ENCODE data around the gene MAGEB5. TPM values are rescaled to one million over a fixed set of nuclear protein-coding genes. Genes with fewer than 3 reads are reported as not detected.
"Not testable (repeated sequence)": the region's sequence is repeated elsewhere in the genome, so short reads cannot be mapped to it uniquely, and the experiment has no call there.

MAGEB5 gene, protein sequence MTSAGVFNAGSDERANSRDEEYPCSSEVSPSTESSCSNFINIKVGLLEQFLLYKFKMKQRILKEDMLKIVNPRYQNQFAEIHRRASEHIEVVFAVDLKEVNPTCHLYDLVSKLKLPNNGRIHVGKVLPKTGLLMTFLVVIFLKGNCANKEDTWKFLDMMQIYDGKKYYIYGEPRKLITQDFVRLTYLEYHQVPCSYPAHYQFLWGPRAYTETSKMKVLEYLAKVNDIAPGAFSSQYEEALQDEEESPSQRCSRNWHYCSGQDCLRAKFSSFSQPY
- not detected for total RNA-seq

- no peak for ATAC-seq (replicated peaks)
- Mint-ChIP-seq H3K27me3 (no peaks in the 10 kb centered on the region), H3K36me3 (ENCODE audit: low read depth) (no peaks in the 10 kb centered on the region), H3K9me3 (no peaks in the 10 kb centered on the region), H3K4me3 (no peak within 1 kb of the TSS), H3K27ac (no peak within 1 kb of the TSS), H3K4me1 (no peaks in the 10 kb centered on the region)
Measured at GRCh38 chrX:26215869-26216268, at the start of gene MAGEB5. MAGEB5 (plus strand) TSS chrX:26216169; CDS start chrX:26217302, 1,133 bp downstream.

DNA sequence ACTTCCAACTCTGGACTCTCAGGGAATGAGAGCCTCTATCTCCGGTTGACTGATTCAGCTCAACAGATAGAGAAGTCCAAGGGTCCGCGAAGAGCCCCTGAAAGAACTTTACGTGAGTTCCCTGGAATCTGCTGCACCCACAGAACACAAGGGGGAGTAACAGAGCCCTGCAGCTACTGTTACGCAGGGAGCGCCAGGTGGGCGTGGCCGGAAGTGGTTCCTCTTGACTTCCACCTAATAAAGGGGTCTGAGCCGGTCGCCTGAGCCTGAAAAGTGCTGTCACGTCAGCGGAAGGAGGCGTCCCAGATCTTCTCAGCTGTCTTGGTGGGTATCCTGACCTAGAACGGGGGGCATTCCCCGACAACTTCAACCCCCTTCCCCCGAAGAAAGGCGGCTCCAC is 23.8 kb upstream of the MAGEB5 start, which contains the start of gene MAGEB6:
Gene MAGEB6, plus strand, starts transcription at position 237 of the 400 bp plus-strand sequence. CDS start 1,407 bp downstream, outside the sequence.
- H3K27ac Mint-ChIP-seq: no peak within 1 kb of the TSS
- no peaks in the 10 kb centered on the region for H3K27me3 Mint-ChIP-seq
- H3K4me1 Mint-ChIP-seq: no peaks in the 10 kb centered on the region
- H3K4me3 Mint-ChIP-seq: no peak within 1 kb of the TSS
- no peaks in the 10 kb centered on the region for H3K36me3 Mint-ChIP-seq (ENCODE audit: low read depth)
- no peaks in the 10 kb centered on the region for H3K9me3 Mint-ChIP-seq
- no peak for ATAC-seq (replicated peaks)

DNA sequence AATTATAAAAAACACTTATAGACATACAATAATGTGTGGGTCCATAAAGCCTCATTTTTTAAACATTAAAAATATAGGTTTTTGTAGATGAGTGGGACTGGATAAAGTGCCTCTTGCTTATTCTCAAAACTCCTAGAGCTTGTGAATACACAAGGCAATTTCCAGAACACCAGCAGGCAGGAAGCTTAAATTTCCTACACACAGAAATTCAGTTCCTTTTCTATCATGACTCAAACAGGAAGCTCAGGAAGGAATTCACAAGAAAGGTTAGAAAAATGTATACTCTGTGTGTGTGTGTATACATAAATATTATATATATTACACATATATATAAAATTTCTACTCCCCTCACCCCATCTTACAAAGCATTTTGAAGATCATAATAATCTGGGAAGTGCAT is 12.4 kb upstream of the MAGEB5 start:
- Mint-ChIP-seq H3K4me1 (no peaks in the 10 kb centered on the region), H3K4me3 (no peak overlapping the region), H3K36me3 (ENCODE audit: low read depth) (no peaks in the 10 kb centered on the region), H3K9me3 (no peaks in the 10 kb centered on the region), H3K27me3 (no peaks in the 10 kb centered on the region), H3K27ac (no peak overlapping the region)
- no peak for ATAC-seq (replicated peaks)

DNA sequence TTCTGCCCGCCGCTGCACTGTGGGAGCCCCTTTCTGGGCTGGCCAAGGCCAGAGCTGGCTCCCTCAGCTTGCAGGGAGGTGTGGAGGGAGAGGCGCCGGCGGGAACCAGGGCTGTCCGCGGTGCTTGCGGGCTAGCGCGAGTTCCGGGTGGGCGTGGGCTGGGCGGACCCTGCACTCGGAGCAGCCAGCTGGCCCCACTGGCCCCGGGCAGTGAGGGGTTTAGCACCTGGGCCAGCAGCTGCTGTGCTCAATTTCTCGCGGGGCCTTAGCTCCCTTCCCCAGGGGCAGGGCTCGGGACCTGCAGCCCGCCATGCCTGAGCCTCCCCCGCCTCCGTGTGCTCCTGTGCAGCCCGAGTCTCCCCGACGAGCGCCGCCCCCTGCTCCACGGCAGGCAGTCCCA is 11.3 kb upstream of the MAGEB5 start:
- not testable (repeated sequence) for H3K9me3 Mint-ChIP-seq; H3K27me3 Mint-ChIP-seq; H3K27ac Mint-ChIP-seq; H3K36me3 Mint-ChIP-seq (ENCODE audit: low read depth); H3K4me1 Mint-ChIP-seq; ATAC-seq (replicated peaks); H3K4me3 Mint-ChIP-seq

GRCh38 chrX:26208012-26208411 is 8.0 kb upstream of the MAGEB5 start:
- no peaks in the 10 kb centered on the region for H3K9me3 Mint-ChIP-seq
- no peak overlapping the region for H3K4me3 Mint-ChIP-seq
- no peaks in the 10 kb centered on the region for H3K27me3 Mint-ChIP-seq
- H3K36me3 Mint-ChIP-seq (ENCODE audit: low read depth): no peaks in the 10 kb centered on the region
- H3K4me1 Mint-ChIP-seq: no peaks in the 10 kb centered on the region
- H3K27ac Mint-ChIP-seq: no peak overlapping the region
- ATAC-seq (replicated peaks): no peak

DNA sequence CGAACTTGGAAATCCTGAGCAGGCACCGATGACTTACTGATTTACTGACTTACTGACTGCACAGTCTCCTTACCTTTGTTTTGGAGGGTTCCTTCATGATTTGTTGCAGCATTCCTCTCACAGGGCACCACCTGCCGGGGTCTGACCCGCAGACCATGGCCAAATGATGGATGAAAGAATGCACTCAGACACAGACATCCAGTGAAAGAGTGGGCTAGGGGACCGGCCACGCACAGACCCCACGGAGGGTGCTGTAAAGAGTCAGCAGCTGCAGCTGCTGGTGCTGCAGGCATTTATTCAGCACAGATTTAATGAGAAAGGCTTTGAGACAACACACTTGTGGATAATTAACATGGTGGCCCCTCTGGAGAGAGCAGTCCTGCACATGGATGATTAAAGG is 3.4 kb downstream of the MAGEB5 start:
- no peak for ATAC-seq (replicated peaks)
- H3K9me3 Mint-ChIP-seq: no peaks in the 10 kb centered on the region
- H3K4me1 Mint-ChIP-seq: no peaks in the 10 kb centered on the region
- H3K27ac Mint-ChIP-seq: no peak overlapping the region
- no peaks in the 10 kb centered on the region for H3K27me3 Mint-ChIP-seq
- H3K4me3 Mint-ChIP-seq: no peak overlapping the region
- H3K36me3 Mint-ChIP-seq (ENCODE audit: low read depth): no peaks in the 10 kb centered on the region

DNA sequence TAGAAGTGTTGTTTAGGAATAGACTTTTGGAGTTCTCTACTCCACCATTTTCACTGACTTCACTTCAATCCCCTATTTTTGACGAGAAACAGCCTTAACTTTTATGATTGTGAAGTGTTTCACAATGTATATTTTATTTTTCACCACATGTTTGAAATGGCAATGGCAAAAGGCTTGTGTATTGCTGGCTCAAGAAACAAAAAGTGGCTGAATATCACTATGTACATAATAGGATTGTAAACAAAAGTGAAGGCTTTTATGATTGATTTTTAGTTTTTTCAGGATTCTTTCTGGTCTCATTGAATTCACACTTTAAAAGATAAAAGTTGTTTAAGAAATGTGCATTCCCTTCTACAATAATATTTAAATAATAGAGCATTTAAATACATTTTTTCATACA is 18.2 kb downstream of the MAGEB5 start:
- Mint-ChIP-seq H3K27ac (no peak overlapping the region), H3K9me3 (peaks cover 7% of the 10 kb centered on the region), H3K36me3 (ENCODE audit: low read depth) (no peaks in the 10 kb centered on the region), H3K4me1 (no peaks in the 10 kb centered on the region), H3K27me3 (no peaks in the 10 kb centered on the region), H3K4me3 (no peak overlapping the region)
- ATAC-seq (replicated peaks): no peak

DNA sequence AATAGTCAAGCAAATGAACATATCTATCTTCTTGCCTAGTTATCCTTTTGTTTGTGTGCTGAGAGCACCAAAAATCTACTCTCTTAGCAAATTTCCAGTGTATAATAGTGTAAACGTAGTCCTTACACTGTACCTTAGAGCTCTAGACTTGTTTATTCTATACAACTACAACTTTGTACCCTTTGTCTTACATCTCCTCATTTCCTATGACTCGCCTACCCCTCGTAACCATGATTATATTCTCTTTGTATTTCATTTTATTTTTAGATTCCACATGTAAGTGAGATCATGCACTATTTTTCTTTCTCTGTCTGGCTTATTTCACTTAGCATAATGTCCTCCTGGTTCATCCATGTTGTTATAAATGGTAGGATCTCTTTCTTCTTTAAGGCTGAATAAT is 37.6 kb downstream of the MAGEB5 start:
- Mint-ChIP-seq H3K27me3 (no peaks in the 10 kb centered on the region), H3K4me1 (no peaks in the 10 kb centered on the region), H3K4me3 (no peak overlapping the region), H3K36me3 (ENCODE audit: low read depth) (no peaks in the 10 kb centered on the region), H3K27ac (no peak overlapping the region), H3K9me3 (peaks cover 5% of the 10 kb centered on the region)
- ATAC-seq (replicated peaks): no peak

- H3K36me3 Mint-ChIP-seq (ENCODE audit: low read depth): no peaks in the 10 kb centered on the region
Measured at GRCh38 chrX:26254436-26254835, 38.5 kb downstream of the MAGEB5 start.

GRCh38 chrX:26262121-26262523 is 46.2 kb downstream of the MAGEB5 start:
- Mint-ChIP-seq H3K36me3 (ENCODE audit: low read depth) (no peaks in the 10 kb centered on the region), H3K27ac (no peak overlapping the region), H3K4me1 (no peaks in the 10 kb centered on the region), H3K9me3 (peaks cover 3% of the 10 kb centered on the region), H3K27me3 (no peaks in the 10 kb centered on the region), H3K4me3 (no peak overlapping the region)
- no peak for ATAC-seq (replicated peaks)

More at GRCh38 chrX:26254436-26254835, 38.5 kb downstream of the MAGEB5 start:
- Mint-ChIP-seq H3K4me1 (no peaks in the 10 kb centered on the region), H3K27ac (no peak overlapping the region), H3K9me3 (peaks cover 5% of the 10 kb centered on the region), H3K27me3 (no peaks in the 10 kb centered on the region), H3K4me3 (no peak overlapping the region)
- ATAC-seq (replicated peaks): no peak

Other genes starting within 250 kb of the MAGEB5 start
- not detected for gene MAGEB18, start 77.8 kb upstream of the MAGEB5 start, total RNA-seq
- gene MAGEB6B, start 55.6 kb upstream of the MAGEB5 start, total RNA-seq: not detected
- not detected for gene MAGEB6, start 23.7 kb upstream of the MAGEB5 start, total RNA-seq